NB4 (cell line): ENCODE measurements around the gene ARR3.

Experiments used
- CTCF ChIP-seq: IDR thresholded peaks from one replicate; pipeline ENCODE4 v1.5.1; 2012; ENCODE audit warnings: low read depth, low read length
- POLR2A ChIP-seq: IDR thresholded peaks from 2 replicates; pipeline ENCODE4 v1.6.1; 2011; ENCODE audit warnings: mild to moderate bottlenecking; ENCODE audit not compliant: insufficient read length; ENCODE audit errors: extremely low read depth

- TF ChIP-seq CTCF: no peak
- no peak for TF ChIP-seq POLR2A
These were observed 13.2 kb upstream of the ARR3 start for GRCh38 chrX:70254909-70255308.
